Stimulated activated CD4-positive, alpha-beta T cell treated with anti-CD3 and anti-CD28 coated beads, Interleukin-1b, Interleukin-23, amount 100 ng/mL, for 24 hours (primary cell): ENCODE data around the gene FBXO10.
"Not testable (repeated sequence)": the region's sequence is repeated elsewhere in the genome, so short reads cannot be mapped to it uniquely, and the experiment has no call there.

Experiments
- DNase-seq, 4 experiments: peaks; one replicate each; pipeline ENCODE4 v3.0.0-alpha.2; 2020; ENCODE audit warnings: low read depth in 4 of 4, low spot score in 1 of 4

FBXO10 gene

DNA sequence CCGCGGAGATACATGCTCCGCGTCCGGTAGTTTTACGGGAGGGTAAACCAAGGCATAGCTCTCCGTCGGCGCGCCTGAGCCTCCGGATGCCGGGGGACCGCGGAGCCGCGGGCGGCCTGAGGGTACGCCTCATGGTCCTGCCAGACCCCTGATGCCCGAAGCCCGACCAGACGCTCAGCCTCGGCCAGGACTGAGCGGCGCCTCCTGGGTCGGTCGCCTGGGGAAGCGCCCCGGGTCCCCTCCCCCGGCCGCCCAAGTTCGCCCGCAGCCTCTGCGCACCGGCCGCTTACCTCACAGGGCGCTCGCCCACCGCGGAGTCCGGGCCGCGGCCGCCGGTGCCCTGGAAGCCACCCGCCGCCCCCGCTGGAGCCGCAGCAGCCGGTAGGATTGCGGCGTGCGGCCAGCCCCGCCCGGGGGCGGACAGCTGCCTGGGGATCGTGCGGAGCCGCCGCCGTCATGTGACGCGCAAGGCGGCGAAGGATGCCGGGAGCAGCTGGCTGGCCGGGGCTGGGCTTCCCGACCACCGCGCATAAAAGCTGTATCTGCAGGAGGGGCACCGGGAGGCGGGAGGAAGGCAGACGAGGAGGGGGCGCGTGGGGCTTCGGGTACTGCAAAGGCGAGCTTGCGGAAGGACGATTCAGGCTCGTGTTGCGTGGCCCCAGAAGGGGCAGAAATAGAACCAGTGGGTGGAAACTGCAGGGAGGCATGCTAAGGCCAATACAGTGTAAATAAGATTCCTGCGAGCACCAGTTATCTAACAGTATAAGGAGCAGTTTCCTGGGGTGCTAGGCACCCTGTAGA lies at the start of gene FBXO10:
Gene FBXO10, minus strand, starts transcription at position 460 of the 801 bp plus-strand sequence. CDS start 34,612 bp downstream, outside the sequence.
- peak in 2 of 4 experiments; percentile 8 to 27 for DNase-seq

DNA sequence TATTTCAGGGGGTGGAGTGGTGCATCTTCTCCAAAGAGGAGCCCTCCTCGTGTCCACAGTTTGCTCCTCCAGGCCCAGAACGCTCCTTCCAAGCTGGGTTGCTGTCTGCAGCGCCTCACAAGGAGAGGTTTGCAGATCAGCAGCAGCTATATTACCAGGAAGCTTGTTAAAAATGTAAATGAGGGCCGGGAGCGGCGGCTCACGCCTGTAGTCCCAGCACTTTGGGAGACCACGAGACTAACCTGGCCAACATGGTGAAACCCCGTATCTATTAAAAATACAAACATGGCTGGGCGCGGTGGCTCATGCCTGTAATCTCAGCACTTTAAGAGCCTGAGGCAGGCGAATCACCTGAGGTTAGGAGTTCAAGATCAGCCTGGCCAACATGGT lies 49.6 kb upstream of the FBXO10 start:
- DNase-seq, result no peak

- DNase-seq, result no peak
These were observed 49.0 kb upstream of the FBXO10 start for GRCh38 chr9:37625036-37625757.

GRCh38 chr9:37624073-37624472 lies 47.9 kb upstream of the FBXO10 start:
- no peak for DNase-seq

GRCh38 chr9:37623267-37623666 lies 47.1 kb upstream of the FBXO10 start:
- no peak for DNase-seq

- DNase-seq, result no peak
These were observed 46.3 kb upstream of the FBXO10 start for GRCh38 chr9:37622462-37622861.

- DNase-seq, result no peak
These were observed 45.3 kb upstream of the FBXO10 start for GRCh38 chr9:37621273-37622121.

DNA sequence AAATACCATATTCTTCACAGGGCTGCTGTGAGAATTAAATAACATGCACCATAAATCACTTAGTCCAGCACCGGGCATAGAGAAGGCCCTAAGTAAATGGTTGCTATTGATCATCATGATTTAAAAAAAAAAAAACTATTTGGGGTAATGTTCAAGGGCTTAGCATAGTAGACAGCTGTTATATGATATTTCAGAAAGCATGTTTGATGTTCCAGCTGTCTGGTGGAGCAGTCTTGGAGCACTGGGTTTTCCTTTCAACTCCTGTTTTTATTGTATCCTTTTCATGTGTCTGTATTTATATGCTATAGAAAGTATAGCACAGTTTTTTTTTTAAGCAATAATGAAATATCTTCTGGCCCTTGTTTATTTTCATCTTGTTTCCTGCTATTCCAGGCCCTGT lies 44.2 kb upstream of the FBXO10 start:
- no peak for DNase-seq

GRCh38 chr9:37619806-37620205 lies 43.6 kb upstream of the FBXO10 start:
- no peak for DNase-seq

DNA sequence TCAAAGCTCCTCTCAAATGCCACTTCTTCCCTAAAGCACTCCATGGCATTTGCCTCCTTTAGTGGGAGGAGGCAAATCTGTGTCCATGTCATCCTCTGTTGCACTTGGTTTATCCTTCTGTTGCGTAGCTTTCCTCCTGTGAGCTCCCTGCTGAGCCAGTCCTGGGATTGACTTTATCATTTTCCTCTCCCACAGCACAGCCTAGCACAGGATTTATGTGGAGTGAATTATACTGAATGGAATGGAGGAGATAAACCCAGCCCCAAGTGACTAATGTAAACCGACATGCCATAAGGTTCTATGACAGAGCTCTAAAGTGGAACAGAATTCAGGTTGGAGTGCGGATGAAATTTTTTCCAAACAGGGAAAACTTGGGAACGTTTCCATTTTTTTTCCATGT lies 42.6 kb upstream of the FBXO10 start:
- DNase-seq, result no peak

DNA sequence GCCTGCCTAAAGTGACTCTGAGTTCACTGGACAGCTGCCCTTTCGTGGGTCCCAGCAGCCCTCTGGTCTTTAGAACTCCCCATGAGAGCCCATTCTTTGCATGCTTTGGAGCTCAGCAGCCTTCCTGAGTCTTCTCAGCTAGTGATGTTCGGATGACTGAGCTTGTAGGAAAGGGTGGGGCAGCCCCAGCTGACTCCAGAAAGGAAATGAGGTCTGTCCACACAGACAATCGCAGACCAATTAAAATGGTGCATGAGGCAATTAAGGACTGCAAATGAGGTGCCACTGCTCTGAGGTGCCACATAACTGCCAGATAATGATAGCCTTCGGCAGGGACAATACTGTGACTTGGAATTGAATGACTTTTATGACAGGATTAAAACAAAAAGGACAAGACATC lies 41.7 kb upstream of the FBXO10 start:
- no peak for DNase-seq

GRCh38 chr9:37617161-37617560 lies 41.0 kb upstream of the FBXO10 start:
- DNase-seq, result no peak

DNA sequence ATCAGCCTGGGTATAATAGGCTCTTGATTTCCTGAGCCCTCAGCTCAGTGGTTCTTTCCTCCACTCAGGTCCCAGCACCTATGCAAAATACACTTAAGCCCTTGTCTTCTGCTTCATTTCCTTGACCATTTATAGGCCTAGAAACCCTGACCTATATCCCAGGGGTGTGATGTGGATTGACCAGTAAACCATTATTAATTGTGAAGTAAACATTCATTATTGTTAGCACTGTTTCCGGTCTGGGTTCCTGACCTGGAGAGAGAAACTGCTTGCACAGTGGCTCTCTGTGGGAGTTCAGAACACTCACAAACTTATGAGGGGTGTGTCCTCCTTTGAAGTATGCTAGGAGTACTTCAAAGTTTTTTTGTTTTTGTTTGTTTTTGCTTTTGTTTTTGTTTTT lies 35.8 kb upstream of the FBXO10 start:
- no peak for DNase-seq

DNA sequence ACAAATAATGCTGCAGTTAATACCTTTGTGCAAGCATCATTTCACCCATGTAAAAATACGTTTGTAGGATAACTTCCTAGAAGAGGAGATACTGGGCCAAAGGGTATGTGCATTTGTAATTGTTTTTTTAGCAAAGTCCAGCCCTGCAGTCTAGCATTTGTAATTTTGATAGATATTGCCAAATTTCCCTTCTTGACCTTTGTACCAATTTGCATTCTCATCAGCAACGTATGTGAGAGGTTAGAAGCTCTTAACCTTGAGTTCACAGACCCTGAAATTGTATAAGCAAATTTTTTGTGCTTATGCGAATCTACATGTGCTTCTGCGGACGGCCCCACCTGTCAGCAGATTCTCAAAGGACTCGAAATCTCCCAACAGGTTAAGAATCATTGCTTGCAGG lies 34.8 kb upstream of the FBXO10 start:
- DNase-seq, result no peak

- no peak for DNase-seq
These were observed 33.7 kb upstream of the FBXO10 start for GRCh38 chr9:37609735-37610397.

DNA sequence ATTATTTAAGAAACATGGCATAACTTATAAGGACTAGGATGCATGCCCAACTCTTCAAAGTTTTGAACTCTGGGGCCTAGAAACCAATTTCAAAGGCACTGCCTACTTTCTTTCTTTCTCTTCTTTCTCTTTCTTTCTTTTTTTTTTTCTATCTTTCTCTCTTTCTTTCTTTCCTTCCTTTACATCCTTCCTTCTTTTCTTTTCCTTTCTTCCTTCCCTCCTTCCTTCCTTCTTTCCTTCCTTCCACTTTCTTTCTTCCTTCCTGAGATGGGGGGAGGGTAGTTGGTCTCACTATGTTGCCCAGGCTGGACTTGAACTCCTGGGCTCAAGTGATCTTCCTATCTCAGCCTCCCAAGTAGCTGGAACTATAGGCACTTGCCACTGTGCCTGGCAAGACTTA lies 32.1 kb upstream of the FBXO10 start:
- no peak for DNase-seq

GRCh38 chr9:37604296-37604695 lies 28.1 kb upstream of the FBXO10 start:
- DNase-seq, result no peak

GRCh38 chr9:37602817-37603216 lies 26.6 kb upstream of the FBXO10 start:
- no peak for DNase-seq

DNA sequence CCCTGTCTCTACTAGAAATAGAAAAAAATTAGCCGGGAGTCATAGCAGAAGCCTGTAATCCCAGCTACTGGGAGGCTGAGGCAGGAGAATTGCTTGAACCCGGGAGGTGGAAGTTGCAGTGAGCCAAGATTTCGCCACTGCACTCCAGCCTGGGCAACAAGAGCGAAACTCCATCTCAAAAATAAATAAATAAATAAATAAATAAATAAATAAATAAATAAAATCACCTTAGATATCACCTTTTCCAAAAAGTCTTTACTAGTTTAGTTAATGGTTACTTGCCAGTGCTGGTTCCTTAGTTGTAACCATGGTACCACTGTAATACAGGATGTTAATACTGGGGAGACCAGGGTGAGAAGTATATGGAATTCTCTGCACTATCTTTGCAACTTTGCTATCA lies 25.9 kb upstream of the FBXO10 start:
- DNase-seq, result not testable (repeated sequence)

- no peak for DNase-seq
These were observed 20.3 kb upstream of the FBXO10 start for GRCh38 chr9:37596504-37596903.

DNA sequence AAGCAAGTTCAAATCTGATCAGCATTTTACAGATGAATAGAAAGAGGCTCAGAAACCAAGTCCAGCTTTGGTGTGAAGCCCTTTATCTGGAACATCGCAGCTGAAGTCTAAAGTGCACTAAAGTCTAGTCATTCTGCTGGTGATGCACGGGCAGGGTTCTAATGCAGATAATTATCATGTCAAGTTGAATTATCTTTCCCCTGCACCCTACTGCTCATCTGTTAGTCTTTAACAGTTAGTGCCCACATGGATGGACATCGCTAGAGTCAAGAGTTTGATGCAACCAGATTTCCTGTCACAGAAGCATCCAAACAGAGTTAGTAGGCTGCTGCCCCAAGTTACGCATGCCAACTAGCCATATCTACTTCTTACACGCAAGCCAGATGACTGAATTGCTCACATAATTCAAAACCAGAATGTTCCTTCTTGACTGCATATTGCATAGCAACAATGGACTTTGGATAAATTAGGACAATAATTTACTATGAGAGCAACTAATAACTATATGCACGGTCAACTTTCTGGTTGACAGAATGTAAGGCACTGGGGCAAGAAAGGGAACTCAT lies 17.8 kb upstream of the FBXO10 start:
- DNase-seq, result no peak
